MM.1S (cell line): ENCODE results near the gene LRCH1.

Experiments used
- DNase-seq: peaks from one replicate; pipeline ENCODE4 v3.0.0-alpha.2; 2015
- H2AFZ ChIP-seq: fragments of 300-600 bp; sonication (generic); 2 replicates; pipeline ENCODE4 v1.6.0; 2016; ENCODE audit warnings: antibody characterized with exemption, low read length
- H3F3A ChIP-seq: fragments of 300-600 bp; sonication (generic); 2 replicates; pipeline ENCODE4 v1.6.1; 2016; ENCODE audit warnings: mild to moderate bottlenecking, antibody characterized with exemption, low read length, moderate library complexity, mixed read lengths; ENCODE audit not compliant: insufficient read depth
- H3K27ac ChIP-seq: fragments of 300-600 bp; sonication (generic); 2 replicates; pipeline ENCODE4 v1.5.1; 2016; ENCODE audit warnings: mild to moderate bottlenecking, low read length
- H3K27me3 ChIP-seq: fragments of 300-600 bp; sonication (generic); replicated peaks from 2 replicates; pipeline ENCODE4 v1.6.0; 2016; ENCODE audit warnings: low read length; ENCODE audit not compliant: insufficient read depth
- H3K36me3 ChIP-seq: fragments of 300-600 bp; sonication (generic); replicated peaks from 2 replicates; pipeline ENCODE4 v1.6.1; 2016; ENCODE audit warnings: mild to moderate bottlenecking, low read length, mixed read lengths; ENCODE audit not compliant: insufficient read depth
- H3K4me1 ChIP-seq: fragments of 300-600 bp; sonication (generic); 2 replicates; pipeline ENCODE4 v1.6.1; 2016; ENCODE audit warnings: low read length, mixed read lengths
- H3K4me2 ChIP-seq: fragments of 300-600 bp; sonication (generic); 2 replicates; pipeline ENCODE4 v1.6.0; 2016; ENCODE audit warnings: low read depth, low read length
- H3K4me3 ChIP-seq: fragments of 300-600 bp; sonication (generic); 2 replicates; pipeline ENCODE4 v1.5.1; 2016; ENCODE audit warnings: low read length, mixed read lengths
- H3K79me2 ChIP-seq: fragments of 300-600 bp; sonication (generic); 2 replicates; pipeline ENCODE4 v1.6.1; 2016; ENCODE audit warnings: mixed run types, low read length, mixed read lengths
- H3K9ac ChIP-seq: fragments of 300-600 bp; sonication (generic); 2 replicates; pipeline ENCODE4 v1.6.1; 2016; ENCODE audit warnings: low read length, mixed read lengths
- H3K9me2 ChIP-seq: fragments of 300-600 bp; sonication (generic); replicated peaks from 2 replicates; pipeline ENCODE4 v1.6.1; 2016; ENCODE audit warnings: mild to moderate bottlenecking, low read length, mixed read lengths; ENCODE audit not compliant: insufficient read depth
- H3K9me3 ChIP-seq: fragments of 300-600 bp; sonication (generic); replicated peaks from 2 replicates; pipeline ENCODE4 v1.6.1; 2016; ENCODE audit warnings: mild to moderate bottlenecking, low read length, mixed read lengths; ENCODE audit not compliant: insufficient read depth
- H4K20me1 ChIP-seq: fragments of 300-600 bp; sonication (generic); 2 replicates; pipeline ENCODE4 v1.6.1; 2016; ENCODE audit warnings: mild to moderate bottlenecking, low read length, moderate library complexity, mixed read lengths; ENCODE audit not compliant: insufficient read depth
- EZH2 ChIP-seq: fragments of 300-600 bp; sonication (generic); optimal IDR thresholded peaks from 2 replicates; pipeline ENCODE3; 2017; ENCODE audit warnings: low read depth, mild to moderate bottlenecking, antibody characterized with exemption, low read length, mixed read lengths
- EZH2phosphoT487 ChIP-seq: fragments of 300-600 bp; sonication (generic); IDR thresholded peaks from 2 replicates; pipeline ENCODE4 v1.6.1; 2018; ENCODE audit warnings: antibody characterized with exemption, low read length
- TF ChIP-seq, protein P1 (sequence below): fragments of 300-600 bp; sonication (generic); IDR thresholded peaks from 2 replicates; pipeline ENCODE4 v1.5.1; 2016; ENCODE audit warnings: antibody characterized with exemption, low read length, mixed read lengths

Gene LRCH1

DNA sequence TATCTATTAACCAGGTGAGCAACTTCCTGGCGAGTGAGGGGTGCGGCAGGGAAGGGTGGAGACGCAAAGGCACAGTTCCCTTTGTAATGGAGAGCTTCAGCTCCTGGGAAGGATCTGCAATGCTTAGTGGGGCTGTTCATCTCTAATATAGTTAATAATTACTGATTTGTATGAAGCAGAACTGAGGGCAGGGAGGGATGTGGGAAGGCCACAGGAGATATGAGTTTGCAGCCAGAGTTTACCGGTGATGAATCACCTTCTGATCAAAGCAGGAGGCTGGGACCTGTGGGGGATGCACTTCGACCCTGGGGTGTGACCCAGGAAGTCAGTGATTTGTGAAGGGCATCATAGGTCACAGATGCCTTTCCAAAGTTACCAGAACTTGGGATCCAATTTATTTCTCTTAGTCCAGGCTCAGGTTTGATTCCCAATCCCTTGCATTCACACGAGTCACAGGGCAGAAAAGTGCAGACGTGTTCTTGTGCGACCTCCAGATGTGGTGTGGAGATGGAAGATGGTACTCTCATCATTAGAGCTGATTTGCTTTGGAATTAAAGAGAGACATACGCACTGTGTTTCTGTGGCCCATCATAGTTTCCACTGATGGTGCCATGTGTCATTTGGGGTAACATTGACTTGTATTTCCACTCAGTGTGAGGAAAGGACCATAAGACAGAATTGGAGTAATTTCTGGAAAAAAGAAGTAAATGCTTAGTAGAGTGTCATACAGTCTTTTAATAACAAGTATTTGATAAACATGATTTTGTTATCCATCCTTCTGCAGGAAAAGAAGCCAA lies 55.0 kb downstream of the LRCH1 start:
- H3K4me2 ChIP-seq, result no peak overlapping the region

DNA sequence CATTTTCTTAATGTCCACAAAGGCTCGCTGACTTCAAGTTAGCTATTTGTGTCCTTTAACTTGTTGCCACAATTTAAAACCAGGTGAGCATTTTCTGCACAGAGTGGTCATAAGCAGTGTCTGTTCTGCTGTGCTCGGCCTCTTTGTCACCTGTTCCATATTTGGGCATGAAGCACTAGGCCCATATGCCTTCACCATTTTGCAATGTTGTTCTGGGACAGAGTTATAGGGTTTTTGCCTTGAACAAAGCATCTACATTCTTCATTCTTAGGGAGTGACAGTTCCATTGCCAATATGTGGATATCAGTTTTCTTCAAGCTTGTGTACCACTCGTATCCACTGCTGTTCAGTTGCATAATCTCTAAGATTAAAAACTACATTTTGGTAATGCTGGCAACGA lies 56.1 kb downstream of the LRCH1 start:
- no peak for TF ChIP-seq EZH2phosphoT487
- TF ChIP-seq, protein P1, sequence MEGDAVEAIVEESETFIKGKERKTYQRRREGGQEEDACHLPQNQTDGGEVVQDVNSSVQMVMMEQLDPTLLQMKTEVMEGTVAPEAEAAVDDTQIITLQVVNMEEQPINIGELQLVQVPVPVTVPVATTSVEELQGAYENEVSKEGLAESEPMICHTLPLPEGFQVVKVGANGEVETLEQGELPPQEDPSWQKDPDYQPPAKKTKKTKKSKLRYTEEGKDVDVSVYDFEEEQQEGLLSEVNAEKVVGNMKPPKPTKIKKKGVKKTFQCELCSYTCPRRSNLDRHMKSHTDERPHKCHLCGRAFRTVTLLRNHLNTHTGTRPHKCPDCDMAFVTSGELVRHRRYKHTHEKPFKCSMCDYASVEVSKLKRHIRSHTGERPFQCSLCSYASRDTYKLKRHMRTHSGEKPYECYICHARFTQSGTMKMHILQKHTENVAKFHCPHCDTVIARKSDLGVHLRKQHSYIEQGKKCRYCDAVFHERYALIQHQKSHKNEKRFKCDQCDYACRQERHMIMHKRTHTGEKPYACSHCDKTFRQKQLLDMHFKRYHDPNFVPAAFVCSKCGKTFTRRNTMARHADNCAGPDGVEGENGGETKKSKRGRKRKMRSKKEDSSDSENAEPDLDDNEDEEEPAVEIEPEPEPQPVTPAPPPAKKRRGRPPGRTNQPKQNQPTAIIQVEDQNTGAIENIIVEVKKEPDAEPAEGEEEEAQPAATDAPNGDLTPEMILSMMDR, result no peak
- Histone ChIP-seq H4K20me1 (no peaks in the 10 kb centered on the region), H3K4me2 (no peak overlapping the region), H3K36me3 (no peaks in the 10 kb centered on the region), H3K9me2 (no peaks in the 10 kb centered on the region), H2AFZ (no peak overlapping the region), H3F3A (no peaks in the 10 kb centered on the region), H3K4me3 (no peak overlapping the region), H3K27me3 (no peaks in the 10 kb centered on the region), H3K9ac (no peak overlapping the region), H3K4me1 (no peaks in the 10 kb centered on the region), H3K79me2 (peaks cover 47% of the 10 kb centered on the region), H3K9me3 (no peaks in the 10 kb centered on the region), H3K27ac (no peak overlapping the region)
- no peak for DNase-seq

More for the DNA sequence above, 55.0 kb downstream of the LRCH1 start:
- H3K4me1 ChIP-seq, result no peaks in the 10 kb centered on the region
- H3F3A ChIP-seq, result no peaks in the 10 kb centered on the region
- DNase-seq, result no peak
- no peaks in the 10 kb centered on the region for H3K9me3 ChIP-seq
- no peak overlapping the region for H3K9ac ChIP-seq
- no peak overlapping the region for H2AFZ ChIP-seq
- no peak overlapping the region for H3K4me3 ChIP-seq
- peaks cover 56% of the 10 kb centered on the region for H3K79me2 ChIP-seq
- TF ChIP-seq, protein P1, result no peak
- TF ChIP-seq EZH2 (no peak), EZH2phosphoT487 (no peak)
- no peaks in the 10 kb centered on the region for H3K36me3 ChIP-seq
- H3K9me2 ChIP-seq, result no peaks in the 10 kb centered on the region
- H3K27me3 ChIP-seq, result no peaks in the 10 kb centered on the region
- H4K20me1 ChIP-seq, result no peaks in the 10 kb centered on the region
- no peak overlapping the region for H3K27ac ChIP-seq

DNA sequence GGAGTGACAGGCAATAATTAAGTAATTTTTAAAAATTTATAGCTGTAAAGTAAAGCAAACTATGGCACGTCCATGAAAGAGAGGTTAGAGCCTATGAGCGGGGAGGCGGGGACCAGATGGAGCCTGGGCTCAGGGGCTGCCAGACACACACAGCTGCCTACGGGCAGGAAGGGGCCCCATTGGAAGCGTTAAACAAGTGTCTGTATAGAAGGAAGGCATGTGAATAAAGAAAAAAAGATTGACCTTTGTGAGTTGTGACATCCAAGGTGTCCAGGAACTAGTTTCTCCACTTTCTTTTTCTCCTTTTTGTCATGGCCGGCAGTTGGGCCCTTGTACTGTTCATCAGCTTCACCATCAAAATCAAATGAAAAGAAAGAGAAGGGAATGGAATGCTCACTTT lies 56.8 kb downstream of the LRCH1 start:
- H3K36me3 ChIP-seq, result no peaks in the 10 kb centered on the region
- no peaks in the 10 kb centered on the region for H4K20me1 ChIP-seq
- H3K4me1 ChIP-seq, result no peaks in the 10 kb centered on the region
- H3K9me2 ChIP-seq, result no peaks in the 10 kb centered on the region
- TF ChIP-seq, protein P1, result no peak
- no peak for TF ChIP-seq EZH2phosphoT487
- TF ChIP-seq EZH2, result no peak
- H3K79me2 ChIP-seq, result peaks cover 47% of the 10 kb centered on the region
- no peak for DNase-seq
- H3K9ac ChIP-seq, result no peak overlapping the region
- H3K27me3 ChIP-seq, result no peaks in the 10 kb centered on the region
- no peak overlapping the region for H3K4me2 ChIP-seq
- H3F3A ChIP-seq, result no peaks in the 10 kb centered on the region
- H3K9me3 ChIP-seq, result no peaks in the 10 kb centered on the region
- H3K27ac ChIP-seq, result no peak overlapping the region
- H3K4me3 ChIP-seq, result no peak overlapping the region
- no peak overlapping the region for H2AFZ ChIP-seq
